PFSK-1 (cell line): ENCODE data around the gene VAV2.

Experiments used
- POLR2AphosphoS5 ChIP-seq: IDR thresholded peaks from 2 replicates; pipeline ENCODE4 v1.6.1; 2012; ENCODE audit warnings: low read depth, mild to moderate bottlenecking, control low read depth, low read length, moderate library complexity
- REST ChIP-seq, 2 experiments: IDR thresholded peaks; 2 replicates each; pipeline versions ENCODE4 v1.6.1 to v1.8.0; 2011 to 2012; ENCODE audit warnings: low read depth in 2 of 2, low read length in 2 of 2, control low read depth in 1 of 2, inconsistent platforms in 1 of 2, mild to moderate bottlenecking in 1 of 2, moderate library complexity in 1 of 2; ENCODE audit not compliant: insufficient read depth in 1 of 2
- SIN3A ChIP-seq: IDR thresholded peaks from 2 replicates; pipeline ENCODE4 v1.6.1; 2012; ENCODE audit warnings: mild to moderate bottlenecking, low read length, moderate library complexity, borderline replicate concordance; ENCODE audit not compliant: insufficient read depth
- TAF1 ChIP-seq: IDR thresholded peaks from 2 replicates; pipeline ENCODE4 v1.6.1; 2012; ENCODE audit warnings: low read length, control low read depth, borderline replicate concordance; ENCODE audit not compliant: insufficient read depth

- TF ChIP-seq POLR2AphosphoS5 (no peak), REST (IDR thresholded peaks at IDR 0.05; ENCODE audit: insufficient read depth in 1 of 2, low read depth in 2 of 2, low read length in 2 of 2) (no peak), TAF1 (no peak), SIN3A (no peak)
These were observed 209.7 kb downstream of the VAV2 start for GRCh38 chr9:133782157-133783130.
